NCI-H1417 treated with DMSO at 0.1 percent for 48 hours (cell line): ENCODE data around the gene TUBB6.

Experiments
- DNase-seq: peaks from one replicate; lab custom pipeline; 2025; lab: John Stamatoyannopoulos, UW

TUBB6 gene

DNA sequence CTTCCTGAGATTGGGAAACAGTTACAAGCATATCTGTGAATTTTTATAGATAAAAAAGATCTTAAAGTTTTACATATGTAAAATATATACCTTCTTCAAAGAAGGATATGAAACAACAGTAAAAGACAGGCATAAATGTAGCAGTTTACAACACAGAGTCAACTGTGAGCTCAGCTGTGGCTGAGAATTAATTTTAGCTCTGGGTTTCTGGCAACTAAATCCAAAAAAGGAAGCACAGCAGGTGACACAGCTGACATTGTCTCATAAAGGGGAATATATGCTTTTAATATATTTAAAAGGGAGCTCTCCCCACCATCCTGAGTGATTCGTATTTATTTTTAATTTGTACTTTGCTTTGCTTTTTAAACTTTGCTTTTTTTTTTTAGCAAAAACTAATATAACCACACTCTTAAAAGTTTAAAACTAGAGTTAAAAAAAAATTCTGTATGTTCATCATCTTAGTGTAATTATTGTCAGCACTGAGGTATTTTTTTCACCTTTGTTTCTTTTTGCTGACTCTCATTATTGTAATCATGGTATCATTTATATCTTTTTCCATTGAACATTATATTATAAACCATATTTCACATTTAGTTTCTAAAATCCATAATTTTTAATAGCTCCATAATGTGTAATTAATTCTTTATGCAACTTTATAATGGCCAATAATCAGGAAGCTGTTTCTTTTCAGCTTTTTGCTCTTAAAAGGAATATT lies 6.7 kb downstream of the TUBB6 start:
- DNase-seq, result no peak

DNA sequence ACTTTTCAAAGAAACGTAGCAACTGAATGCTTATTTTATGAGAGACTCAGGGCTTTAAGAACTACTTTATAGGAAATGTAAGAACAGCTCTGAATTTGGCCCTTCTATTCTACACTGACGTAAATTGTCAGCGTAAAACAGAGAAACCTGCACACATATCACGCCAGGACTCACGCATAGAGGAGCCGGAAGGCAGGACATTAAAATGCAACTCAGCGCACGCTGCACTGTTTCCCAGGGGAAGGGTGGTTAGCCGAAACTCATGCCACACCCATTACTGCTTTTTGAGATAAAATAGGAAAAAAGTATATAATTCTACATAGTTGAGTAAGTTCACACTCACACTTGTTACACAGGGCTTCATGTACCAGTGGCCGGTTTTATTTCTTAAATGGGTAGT lies 7.4 kb downstream of the TUBB6 start:
- no peak for DNase-seq

GRCh38 chr18:12315911-12316310 lies 7.9 kb downstream of the TUBB6 start:
- no peak for DNase-seq

DNA sequence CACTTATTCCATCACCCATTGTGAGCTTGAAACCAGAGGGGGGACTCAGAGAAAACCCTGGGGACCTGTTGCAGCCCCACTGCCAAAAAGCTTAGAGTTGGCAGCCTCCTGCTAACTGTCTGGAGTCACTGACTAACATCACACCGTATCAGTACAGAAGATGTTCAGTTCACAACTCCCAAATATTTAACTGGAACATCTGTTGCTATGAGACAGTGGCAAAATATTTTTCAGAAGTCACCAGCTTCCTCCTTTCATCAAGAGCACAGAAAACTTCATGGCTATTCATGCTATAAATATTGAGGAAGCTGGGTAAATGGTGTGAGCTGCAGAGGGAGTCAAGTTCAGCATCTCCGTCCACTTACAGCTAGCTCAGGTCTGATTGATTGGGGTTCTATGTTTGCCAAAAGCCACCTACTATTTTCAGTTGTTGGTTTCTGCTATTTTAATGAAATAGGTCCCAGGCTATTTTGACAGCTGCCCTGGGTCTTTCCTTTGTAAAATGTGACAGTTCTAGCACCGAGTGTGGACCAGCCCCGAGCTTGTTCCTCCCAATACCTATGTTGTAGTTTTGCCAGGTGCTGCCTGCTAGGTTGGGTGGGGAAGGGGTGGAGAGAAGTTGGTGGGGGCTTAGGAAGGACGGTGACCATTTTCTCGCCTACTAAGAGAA lies 9.8 kb downstream of the TUBB6 start:
- no peak for DNase-seq

- DNase-seq, result no peak
Measured at GRCh38 chr18:12318334-12318697, 10.3 kb downstream of the TUBB6 start.

- DNase-seq, result no peak
Measured at GRCh38 chr18:12318857-12319256, 10.8 kb downstream of the TUBB6 start.

GRCh38 chr18:12321333-12321732 lies 13.3 kb downstream of the TUBB6 start:
- DNase-seq, result no peak

- no peak for DNase-seq
Measured at GRCh38 chr18:12324991-12325725, 17.1 kb downstream of the TUBB6 start.

- no peak for DNase-seq
Measured at GRCh38 chr18:12325726-12326245, 17.7 kb downstream of the TUBB6 start.

DNA sequence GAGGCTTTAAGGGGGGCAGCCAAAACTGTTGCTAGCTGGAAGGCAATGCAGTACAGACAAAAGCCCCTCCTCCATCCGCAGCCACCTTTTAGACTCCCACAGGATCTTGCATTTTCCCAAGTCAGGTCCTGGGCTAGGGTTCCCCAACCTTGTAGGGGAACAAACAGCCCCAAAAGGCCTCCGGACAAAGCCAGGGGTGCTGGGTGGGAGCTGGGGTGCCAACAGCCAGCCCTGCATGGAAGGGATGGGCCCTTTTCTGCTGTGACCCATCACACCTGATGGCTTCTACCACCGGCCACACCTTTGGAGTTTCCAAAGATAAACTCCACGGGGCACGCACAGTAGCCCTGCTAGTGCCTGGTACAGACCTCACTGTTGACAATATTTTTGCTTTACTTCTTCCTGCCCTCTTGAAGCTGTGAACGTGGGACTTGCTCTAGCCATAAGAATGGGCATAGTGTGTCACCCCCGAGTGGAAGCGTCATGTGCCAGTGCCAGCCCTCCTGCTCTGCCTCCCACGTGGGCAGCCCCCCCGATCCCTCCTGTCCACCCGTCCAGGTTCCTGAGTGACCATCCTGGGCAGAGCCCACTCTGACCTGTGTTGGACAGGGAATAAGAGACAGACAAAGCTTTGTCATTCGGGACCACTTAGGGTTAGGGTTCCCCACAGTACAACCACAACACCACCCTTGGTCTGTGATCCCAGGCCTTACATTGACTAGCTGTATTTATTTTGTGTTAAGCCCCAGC lies 18.8 kb downstream of the TUBB6 start:
- DNase-seq, result no peak

DNA sequence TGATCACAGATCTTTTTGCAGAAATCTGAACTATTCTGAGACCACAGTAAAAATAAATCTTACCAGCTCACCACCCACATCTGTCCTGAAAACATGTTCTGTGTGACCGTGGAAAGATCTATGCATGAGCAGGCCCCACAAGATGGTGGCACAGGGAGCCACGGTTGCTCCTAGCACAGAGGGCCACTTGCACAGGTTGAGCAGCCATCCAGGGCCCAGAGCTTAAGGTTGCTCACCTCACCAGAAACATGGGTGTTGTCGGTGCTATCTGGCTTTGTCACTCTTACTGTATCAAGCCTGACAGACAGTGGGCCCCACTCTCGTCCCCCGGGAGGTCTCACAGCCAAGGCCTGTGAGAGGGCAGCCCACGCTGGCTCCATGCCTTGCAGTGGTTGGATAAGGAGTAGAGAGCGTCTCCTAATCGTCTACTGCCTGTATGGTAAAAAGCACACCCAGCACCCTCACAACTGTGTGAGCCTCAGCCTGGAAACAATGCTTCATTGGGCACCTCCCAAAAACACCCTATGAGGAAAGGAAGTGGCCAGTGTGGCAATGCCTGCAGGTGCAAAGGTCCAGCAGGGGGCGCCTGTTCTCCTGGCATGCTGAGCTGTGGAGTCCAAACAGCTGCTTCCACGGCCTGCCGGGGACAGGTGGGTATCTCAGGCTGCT lies 19.6 kb downstream of the TUBB6 start:
- DNase-seq, result no peak

DNA sequence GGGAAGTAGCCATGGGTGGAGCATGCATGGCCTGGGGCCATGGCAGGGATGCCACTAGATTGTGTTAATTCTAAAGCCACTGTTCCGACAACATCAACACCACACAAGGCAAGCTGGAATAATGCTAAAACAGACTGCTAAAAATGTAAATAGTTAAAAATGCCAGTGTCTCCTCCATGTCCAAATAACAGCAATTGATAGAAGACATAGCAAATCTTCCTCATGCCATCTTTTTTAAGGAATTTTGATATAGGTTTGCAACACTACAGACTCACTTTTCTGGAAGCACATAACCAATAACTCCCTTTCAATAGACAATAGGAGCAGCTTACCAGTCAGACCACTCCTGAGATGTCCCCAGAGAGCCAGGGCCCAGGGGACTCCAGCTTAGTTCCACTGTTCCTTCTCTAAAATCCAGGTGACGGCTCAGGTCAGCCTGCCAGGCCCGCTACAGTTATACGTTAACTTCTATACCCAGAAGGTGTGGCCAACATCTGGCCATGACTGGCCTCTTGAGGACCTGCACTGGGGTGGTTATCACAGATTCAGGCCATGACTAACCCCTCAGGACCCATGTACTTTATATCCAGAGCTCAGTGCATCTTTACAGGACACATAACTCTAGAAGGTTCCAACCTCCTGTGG lies 20.3 kb downstream of the TUBB6 start:
- DNase-seq, result no peak

DNA sequence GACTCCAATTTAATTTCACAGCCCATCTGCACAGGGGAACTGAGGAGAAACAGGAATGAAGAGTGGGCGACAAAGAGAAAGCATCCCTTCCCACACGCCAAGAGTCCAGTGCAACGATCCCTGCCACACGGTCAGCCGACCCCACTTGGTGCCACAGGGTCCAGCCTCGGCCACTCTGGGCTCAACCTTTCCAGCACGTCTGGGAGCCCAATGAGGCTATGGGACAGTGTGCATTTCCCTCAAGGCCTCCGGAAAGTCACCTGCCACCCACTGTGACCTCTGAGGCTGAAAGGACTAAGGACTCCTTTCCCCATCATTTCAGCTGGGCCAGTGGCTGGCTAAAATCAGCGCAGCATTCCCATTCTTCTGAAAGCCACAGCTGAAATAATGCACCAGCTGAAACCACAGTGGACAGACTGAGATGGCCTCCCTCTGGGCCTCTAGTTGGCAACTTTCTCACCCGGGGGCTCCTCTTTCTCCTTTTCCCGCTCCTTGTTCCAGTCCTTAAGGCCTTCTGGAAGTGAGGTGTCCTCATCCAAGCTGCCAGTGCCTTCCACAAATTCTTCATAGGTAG lies 21.2 kb downstream of the TUBB6 start:
- no peak for DNase-seq

- no peak for DNase-seq
Measured at GRCh38 chr18:12330766-12331165, 22.7 kb downstream of the TUBB6 start.

GRCh38 chr18:12333506-12334290 lies 25.7 kb downstream of the TUBB6 start:
- DNase-seq, result no peak

DNA sequence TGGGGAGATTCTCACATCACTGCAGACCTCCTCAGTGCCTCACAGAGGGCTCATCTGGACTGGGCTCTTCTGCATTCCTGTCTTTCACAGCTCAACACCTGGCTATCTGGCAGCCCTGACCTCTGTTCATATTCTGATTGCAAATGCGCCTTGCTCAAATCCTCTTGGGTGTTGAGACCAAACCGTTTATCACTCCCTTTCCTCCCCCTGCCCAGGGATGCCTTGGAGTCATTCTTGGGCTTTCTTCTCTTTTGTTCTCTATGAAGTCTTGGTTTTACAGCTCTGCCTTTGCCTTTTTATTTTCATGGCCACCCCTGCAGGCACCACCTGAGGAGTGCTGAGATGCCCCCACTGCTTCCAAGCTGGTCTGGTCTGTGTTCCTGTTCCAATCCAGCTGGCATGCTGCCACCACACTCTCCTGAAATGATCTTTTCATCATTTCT lies 26.3 kb downstream of the TUBB6 start:
- no peak for DNase-seq

DNA sequence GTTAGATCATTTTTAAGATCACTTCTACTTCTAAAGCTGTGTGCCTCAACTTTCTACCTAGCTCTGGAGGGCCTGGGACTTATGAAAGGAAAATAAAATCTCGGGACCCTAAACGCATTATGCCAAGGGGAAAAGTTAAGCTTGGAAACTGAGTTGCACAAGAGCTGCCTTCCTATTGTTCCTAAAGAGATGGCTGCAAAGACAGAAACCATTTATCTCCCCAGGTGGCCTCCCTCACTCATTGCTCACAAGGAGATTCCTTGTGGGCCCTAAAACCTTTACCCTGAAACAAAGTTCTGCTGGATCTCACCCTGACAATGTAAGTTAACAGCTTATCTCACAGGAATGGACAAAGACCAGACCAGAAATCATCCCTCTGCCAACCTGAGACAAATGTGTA lies 26.8 kb downstream of the TUBB6 start:
- no peak for DNase-seq

GRCh38 chr18:12335503-12335902 lies 27.5 kb downstream of the TUBB6 start:
- no peak for DNase-seq

DNA sequence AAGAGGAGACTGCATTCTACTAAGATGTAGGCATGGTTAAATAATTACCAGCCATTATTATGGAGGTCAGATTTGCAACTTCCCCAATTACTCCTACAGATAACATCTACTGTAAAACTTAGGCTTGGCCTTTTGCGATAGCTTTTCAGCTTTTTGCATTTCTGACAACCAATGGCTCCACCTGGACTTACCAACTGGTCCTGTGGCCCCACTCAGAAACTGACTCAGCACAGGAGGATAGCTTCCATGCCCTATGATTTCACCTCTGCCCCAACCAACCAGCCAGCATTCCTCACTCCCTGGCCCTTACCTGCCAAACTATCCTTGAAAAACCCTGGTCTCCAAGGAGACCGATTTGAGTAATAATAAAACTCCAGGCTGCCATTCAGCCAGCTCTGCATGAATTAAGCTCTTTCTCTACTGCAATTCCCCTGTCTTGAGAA lies 28.2 kb downstream of the TUBB6 start:
- DNase-seq, result no peak

DNA sequence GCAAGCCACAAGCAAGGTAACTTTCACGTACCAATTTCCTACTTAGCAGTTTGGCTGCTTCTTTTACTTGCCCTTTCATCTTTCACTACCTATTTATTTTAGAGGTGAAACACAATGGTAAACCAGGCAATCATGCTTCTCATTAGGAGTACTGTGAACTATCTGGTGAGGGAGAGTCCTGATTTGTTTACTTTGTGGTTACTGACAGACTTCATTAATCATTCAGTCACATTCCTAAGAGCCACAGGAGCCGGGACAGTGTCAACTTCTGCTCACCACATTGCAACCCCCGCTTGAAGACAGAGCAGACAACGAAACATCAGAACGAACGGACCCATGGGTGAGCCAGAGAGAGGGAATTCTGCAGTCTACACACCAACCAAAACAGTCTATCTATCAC lies 28.8 kb downstream of the TUBB6 start:
- DNase-seq, result no peak
